MCF 10A (cell line): Measurements from ENCODE around the gene ZNF77. TPM values are rescaled to one million over a fixed set of nuclear protein-coding genes. Genes with fewer than 3 reads are reported as not detected.

ENCODE experiments used
- BruUV-seq: library from RNA; stranded (reverse); fragments of 400-500 nt; replicated peaks from 2 replicates; lab custom pipeline; 2021; lab: Mats Ljungman, UMichigan
- CTCF ChIA-PET: fragments of 300-600 bp; sonication (Branson Sonifier 250); formaldehyde crosslinking; extraction: SDS; loops from one replicate; lab custom pipeline; 2021; ENCODE audit warnings: antibody characterized with exemption, inconsistent platforms; lab: Yijun Ruan, JAX
- POLR2A ChIA-PET: fragments of 300-600, 350-650 bp; sonication (Branson Sonifier 250); formaldehyde crosslinking; extraction: SDS; loops from one replicate; lab custom pipeline; 2020; ENCODE audit warnings: antibody characterized with exemption, inconsistent platforms; lab: Yijun Ruan, JAX
- DNase-seq: peaks from one replicate; pipeline ENCODE4 v3.0.0-alpha.2; 2018; ENCODE audit not compliant: unreplicated experiment
- H3K27ac Mint-ChIP-seq: one replicate; pipeline ENCODE4 v1.8.0; 2022; ENCODE audit warnings: mild to moderate bottlenecking, low read depth, mixed read lengths; ENCODE audit not compliant: unreplicated experiment
- H3K27me3 Mint-ChIP-seq: one replicate; pipeline ENCODE4 v1.8.0; 2022; ENCODE audit warnings: mixed read lengths; ENCODE audit not compliant: insufficient read depth, unreplicated experiment
- H3K36me3 Mint-ChIP-seq: one replicate; pipeline ENCODE4 v1.8.0; 2022; ENCODE audit warnings: mild to moderate bottlenecking, moderate library complexity, mixed read lengths; ENCODE audit not compliant: insufficient read depth, unreplicated experiment
- H3K4me1 Mint-ChIP-seq: one replicate; pipeline ENCODE4 v1.8.0; 2022; ENCODE audit warnings: mixed read lengths; ENCODE audit not compliant: insufficient read depth, unreplicated experiment
- H3K4me3 Mint-ChIP-seq: one replicate; pipeline ENCODE4 v1.8.0; 2022; ENCODE audit warnings: mild to moderate bottlenecking, moderate library complexity, mixed read lengths; ENCODE audit not compliant: unreplicated experiment
- H3K9me3 Mint-ChIP-seq: one replicate; pipeline ENCODE4 v1.8.0; 2022; ENCODE audit warnings: mixed read lengths; ENCODE audit not compliant: unreplicated experiment
- CTCF ChIP-seq: fragments of 200-600 bp; IDR thresholded peaks from one replicate; pipeline ENCODE4 v1.8.0; 2022; ENCODE audit warnings: antibody characterized with exemption, mild to moderate bottlenecking; ENCODE audit not compliant: unreplicated experiment
- intact Hi-C: fragments of 100-400 bp; cut with micrococcal nuclease; formaldehyde crosslinking; loops from 2 replicates; pipeline ENCODE4 v1.14.1; 2022
- total RNA-seq: library from RNA; stranded (reverse); gene quantifications from 2 replicates; pipeline ENCODE4 v1.2.3, GENCODE V29; 2022

ZNF77 gene
- total RNA-seq, 1 experiment from 2014 or later, result 4.9 TPM

GRCh38 chr19:2989236-2989946 lies 44.6 kb upstream of the ZNF77 start:
- POLR2A ChIA-PET, result no interaction called here
- H3K4me1 Mint-ChIP-seq, result no peaks in the 10 kb centered on the region
- no peak overlapping the region for H3K27ac Mint-ChIP-seq
- BruUV-seq, result no TSS peak
- DNase-seq, result no peak
- H3K9me3 Mint-ChIP-seq, result no peaks in the 10 kb centered on the region
- intact Hi-C loops, result no loop called here
- CTCF ChIA-PET, result interaction anchor here (0.8 kb wide), 1 partner anchor 65 kb away, joined by 3 read pairs; no protein-coding TSS in a partner anchor
- peaks cover 6% of the 10 kb centered on the region for H3K36me3 Mint-ChIP-seq
- H3K27me3 Mint-ChIP-seq, result no peaks in the 10 kb centered on the region
- no peak overlapping the region for H3K4me3 Mint-ChIP-seq
- TF ChIP-seq CTCF, result no peak

GRCh38 chr19:2988568-2988967 lies 43.8 kb upstream of the ZNF77 start:
- Mint-ChIP-seq H3K27ac (no peak overlapping the region), H3K4me1 (peaks cover 3% of the 10 kb centered on the region), H3K36me3 (peaks cover 1% of the 10 kb centered on the region), H3K9me3 (no peaks in the 10 kb centered on the region), H3K4me3 (no peak overlapping the region), H3K27me3 (no peaks in the 10 kb centered on the region)
- CTCF ChIA-PET, result no interaction called here
- POLR2A ChIA-PET, result no interaction called here
- no TSS peak for BruUV-seq
- DNase-seq, result no peak
- TF ChIP-seq CTCF, result no peak
- intact Hi-C loops, result no loop called here

GRCh38 chr19:2987797-2988196 lies 43.0 kb upstream of the ZNF77 start:
- H3K27me3 Mint-ChIP-seq, result no peaks in the 10 kb centered on the region
- POLR2A ChIA-PET, result no interaction called here
- H3K27ac Mint-ChIP-seq, result no peak overlapping the region
- H3K4me1 Mint-ChIP-seq, result peaks cover 11% of the 10 kb centered on the region
- intact Hi-C loops, result no loop called here
- CTCF ChIA-PET, result no interaction called here
- TF ChIP-seq CTCF, result no peak
- H3K9me3 Mint-ChIP-seq, result no peaks in the 10 kb centered on the region
- DNase-seq, result no peak
- no peak overlapping the region for H3K4me3 Mint-ChIP-seq
- BruUV-seq, result no TSS peak
- no peaks in the 10 kb centered on the region for H3K36me3 Mint-ChIP-seq

- Mint-ChIP-seq H3K9me3 (no peaks in the 10 kb centered on the region), H3K36me3 (no peaks in the 10 kb centered on the region), H3K4me3 (no peak overlapping the region), H3K4me1 (peaks cover 16% of the 10 kb centered on the region), H3K27me3 (no peaks in the 10 kb centered on the region), H3K27ac (no peak overlapping the region)
- BruUV-seq, result no TSS peak
- ChIA-PET CTCF (interaction anchor here (1.2 kb wide), 1 partner anchor 89 kb away, joined by 3 read pairs; no protein-coding TSS in a partner anchor), POLR2A (interaction anchor here (0.6 kb wide), 1 partner anchor 161 kb away, joined by 3 read pairs; no protein-coding TSS in a partner anchor)
- intact Hi-C loops, result no loop called here
- no peak for TF ChIP-seq CTCF
- no peak for DNase-seq
Observed at GRCh38 chr19:2986951-2987524, 42.3 kb upstream of the ZNF77 start.
